CD4-positive, alpha-beta memory T cell (primary cell): ENCODE results near the gene SULF2. TPM values are rescaled to one million over a fixed set of nuclear protein-coding genes. Genes with fewer than 3 reads are reported as not detected.

ENCODE experiments used
- CTCF ChIA-PET: fragments of 350-600 bp; sonication (Branson Sonifier 250); formaldehyde crosslinking; loops from one replicate; lab custom pipeline; 2021; ENCODE audit warnings: inconsistent platforms; ENCODE audit not compliant: partially characterized antibody; lab: Charles Lee
- POLR2A ChIA-PET: fragments of 350-600 bp; sonication (Branson Sonifier 250); formaldehyde crosslinking; loops from one replicate; lab custom pipeline; 2021; ENCODE audit not compliant: partially characterized antibody; lab: Charles Lee
- DNase-seq, 5 donors: peaks; one replicate each; pipeline versions ENCODE4 v3.0.0 to v3.0.0-alpha.2; 2020 to 2022; ENCODE audit warnings: mixed read lengths in 1 of 5
- H3K27ac ChIP-seq: one replicate; pipeline ENCODE4 v1.7.0; 2013; ENCODE audit warnings: low read depth, low read length
- H3K27me3 ChIP-seq: 2 replicates; pipeline ENCODE4 v1.7.0; 2013; ENCODE audit warnings: mild to moderate bottlenecking, low read length, moderate library complexity; ENCODE audit not compliant: insufficient read depth
- H3K36me3 ChIP-seq: 2 replicates; pipeline ENCODE4 v1.7.0; 2013; ENCODE audit warnings: mild to moderate bottlenecking, low read length, moderate library complexity; ENCODE audit not compliant: insufficient read depth
- H3K4me1 ChIP-seq: 2 replicates; pipeline ENCODE4 v1.7.0; 2013; ENCODE audit warnings: mild to moderate bottlenecking, low read length, moderate library complexity; ENCODE audit not compliant: insufficient read depth
- H3K4me3 ChIP-seq, 2 donors: one replicate each; pipeline ENCODE4 v1.7.0; 2013; ENCODE audit warnings: low read length in 2 of 2, mild to moderate bottlenecking in 1 of 2
- H3K9me3 ChIP-seq, 2 donors: one replicate each; pipeline ENCODE4 v1.7.0; 2013; ENCODE audit warnings: low read length in 2 of 2, control low read depth in 1 of 2; ENCODE audit not compliant: control insufficient read depth in 1 of 2
- H3K27ac Mint-ChIP-seq, 7 donors: one replicate each; pipeline ENCODE4 v1.8.0; 2020 to 2021; ENCODE audit warnings: mixed read lengths in 7 of 7, mild to moderate bottlenecking in 6 of 7, inconsistent platforms in 3 of 7, moderate library complexity in 3 of 7
- H3K27me3 Mint-ChIP-seq, 2 donors: one replicate each; pipeline ENCODE4 v1.8.0; 2020 to 2021; ENCODE audit warnings: mixed read lengths in 2 of 2
- H3K36me3 Mint-ChIP-seq, 2 donors: one replicate each; pipeline ENCODE4 v1.8.0; 2020 to 2021; ENCODE audit warnings: mixed read lengths in 2 of 2, inconsistent platforms in 1 of 2, mild to moderate bottlenecking in 1 of 2
- H3K4me1 Mint-ChIP-seq, 4 donors: one replicate each; pipeline ENCODE4 v1.8.0; 2020 to 2021; ENCODE audit warnings: mixed read lengths in 4 of 4, mild to moderate bottlenecking in 1 of 4
- H3K4me3 Mint-ChIP-seq, 8 donors: one replicate each; pipeline ENCODE4 v1.8.0; 2020 to 2021; ENCODE audit warnings: mixed read lengths in 8 of 8, mild to moderate bottlenecking in 7 of 8, moderate library complexity in 6 of 8, inconsistent platforms in 3 of 8
- H3K9me3 Mint-ChIP-seq, 8 donors: one replicate each; pipeline ENCODE4 v1.8.0; 2020 to 2021; ENCODE audit warnings: mixed read lengths in 8 of 8, mild to moderate bottlenecking in 5 of 8, inconsistent platforms in 3 of 8, moderate library complexity in 1 of 8
- intact Hi-C: fragments of 100-400 bp; cut with micrococcal nuclease; formaldehyde crosslinking; loops from one replicate; pipeline ENCODE4 v1.15.1; 2023
- polyA plus RNA-seq, 2 donors: library from polyadenylated mRNA; unstranded; fragments of 300-500 nt; fragmentation: Illumina TruSeq; gene quantifications; one replicate each; pipeline ENCODE4 v1.2.3, GENCODE V29; 2021
- total RNA-seq, 2 experiments: library from RNA; stranded (reverse); gene quantifications; one replicate each; pipeline ENCODE4 v1.2.3, GENCODE V29; 2021

The SULF2 gene
- total and polyA plus RNA-seq, 4 experiments from 2014 or later, result 0.16 to 1.3 (median 0.55) TPM

- CTCF ChIA-PET, result no interaction called here
- H3K9me3 Mint-ChIP-seq, result no peaks in the 10 kb centered on the region
- H3K4me1 Mint-ChIP-seq, result peaks cover 8 to 21% (median 16%) of the 10 kb centered on the region in 4 donors
- H3K27ac ChIP-seq, result no peak overlapping the region
- H3K27ac Mint-ChIP-seq, result no peak overlapping the region
- DNase-seq, result no peak
- no peaks in the 10 kb centered on the region for H3K36me3 ChIP-seq
- intact Hi-C loops, result no loop called here
- H3K27me3 Mint-ChIP-seq, result no peaks in the 10 kb centered on the region
- POLR2A ChIA-PET, result interaction anchor here (0.5 kb wide), 1 partner anchor 558 kb away, joined by 3 read pairs; no protein-coding TSS in a partner anchor
- no peaks in the 10 kb centered on the region for H3K27me3 ChIP-seq
- peaks cover 14% of the 10 kb centered on the region for H3K4me1 ChIP-seq
- no peaks in the 10 kb centered on the region for H3K36me3 Mint-ChIP-seq
- H3K4me3 ChIP-seq, result no peak overlapping the region
- H3K4me3 Mint-ChIP-seq, result no peak overlapping the region
- no peaks in the 10 kb centered on the region for H3K9me3 ChIP-seq
Measured at GRCh38 chr20:47749339-47749738, 35.9 kb downstream of the SULF2 start.

DNA sequence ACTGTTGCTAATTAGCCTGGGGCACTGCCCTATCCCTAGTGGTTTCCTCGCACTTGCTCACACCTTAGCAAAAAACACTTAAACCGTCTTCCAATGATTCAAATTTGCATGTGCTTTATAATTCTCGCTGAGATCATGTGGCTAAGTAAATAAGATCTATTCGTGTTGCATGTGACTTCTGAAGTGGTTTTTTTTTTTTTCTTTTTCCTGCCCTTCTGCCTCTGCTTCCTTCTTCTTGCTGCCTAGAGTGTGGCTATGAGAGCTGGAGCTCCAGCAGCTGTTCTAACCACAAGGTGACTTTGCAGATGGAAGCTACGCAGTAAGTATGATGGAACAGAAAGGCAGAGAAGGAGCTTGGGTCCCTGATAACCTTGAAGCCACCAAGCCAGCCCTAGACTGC lies 36.5 kb downstream of the SULF2 start:
- peak overlapping the region in 3 of 7 donors; percentile 5 to 52 (median 33) for H3K27ac Mint-ChIP-seq
- H3K36me3 Mint-ChIP-seq, result no peaks in the 10 kb centered on the region
- H3K9me3 ChIP-seq, result no peaks in the 10 kb centered on the region
- H3K4me1 Mint-ChIP-seq, result peaks cover 8 to 21% (median 16%) of the 10 kb centered on the region in 4 donors
- ChIA-PET POLR2A (no interaction called here), CTCF (no interaction called here)
- DNase-seq, result no peak
- H3K27me3 ChIP-seq, result no peaks in the 10 kb centered on the region
- peaks cover 14% of the 10 kb centered on the region for H3K4me1 ChIP-seq
- intact Hi-C loops, result no loop called here
- no peaks in the 10 kb centered on the region for H3K36me3 ChIP-seq
- no peaks in the 10 kb centered on the region for H3K9me3 Mint-ChIP-seq
- no peak overlapping the region for H3K27ac ChIP-seq
- peak overlapping the region in 2 of 8 donors; percentile 3 to 60 for H3K4me3 Mint-ChIP-seq
- peaks cover 0 to under 1% of the 10 kb centered on the region in 2 donors for H3K27me3 Mint-ChIP-seq
- no peak overlapping the region for H3K4me3 ChIP-seq

- no peaks in the 10 kb centered on the region for H3K9me3 Mint-ChIP-seq
- no peak overlapping the region for H3K4me3 Mint-ChIP-seq
- H3K36me3 Mint-ChIP-seq, result no peaks in the 10 kb centered on the region
- Histone ChIP-seq H3K36me3 (no peaks in the 10 kb centered on the region), H3K4me1 (peaks cover 14% of the 10 kb centered on the region), H3K9me3 (no peaks in the 10 kb centered on the region), H3K27ac (no peak overlapping the region), H3K27me3 (no peaks in the 10 kb centered on the region), H3K4me3 (no peak overlapping the region)
- intact Hi-C loops, result no loop called here
- H3K27ac Mint-ChIP-seq, result peak overlapping the region in 2 of 7 donors; percentile 19 to 29
- DNase-seq, result no peak
- POLR2A ChIA-PET, result no interaction called here
- peaks cover 8 to 21% (median 16%) of the 10 kb centered on the region in 4 donors for H3K4me1 Mint-ChIP-seq
- CTCF ChIA-PET, result no interaction called here
- H3K27me3 Mint-ChIP-seq, result peaks cover 0 to 3% of the 10 kb centered on the region in 2 donors
Measured at GRCh38 chr20:47748069-47748468, 37.2 kb downstream of the SULF2 start.

DNA sequence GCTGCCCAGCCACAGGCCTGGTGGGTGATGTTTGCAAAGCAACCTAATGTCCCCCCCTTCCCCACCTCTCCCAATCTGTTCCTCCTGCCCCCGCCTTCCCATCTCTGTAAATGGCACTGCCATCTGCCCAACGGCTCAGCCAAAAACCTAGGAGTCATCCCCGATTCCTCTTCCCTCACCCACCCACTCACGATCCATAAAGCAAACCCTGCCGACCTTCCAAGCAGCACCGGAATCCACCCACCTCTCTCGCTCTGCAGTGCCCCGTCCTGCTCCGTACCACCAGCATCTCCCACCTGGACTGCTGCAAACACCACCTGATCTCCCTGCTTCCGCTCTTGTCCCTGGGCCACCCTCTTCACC lies 37.6 kb downstream of the SULF2 start:
- Histone ChIP-seq H3K27ac (no peak overlapping the region), H3K4me1 (peaks cover 14% of the 10 kb centered on the region), H3K4me3 (no peak overlapping the region), H3K27me3 (no peaks in the 10 kb centered on the region), H3K36me3 (no peaks in the 10 kb centered on the region), H3K9me3 (no peaks in the 10 kb centered on the region)
- Mint-ChIP-seq H3K4me3 (no peak overlapping the region), H3K36me3 (no peaks in the 10 kb centered on the region), H3K9me3 (no peaks in the 10 kb centered on the region), H3K27me3 (peaks cover 0 to 3% of the 10 kb centered on the region in 2 donors), H3K27ac (no peak overlapping the region), H3K4me1 (peaks cover 8 to 21% (median 16%) of the 10 kb centered on the region in 4 donors)
- DNase-seq, result no peak
- ChIA-PET CTCF (no interaction called here), POLR2A (no interaction called here)
- intact Hi-C loops, result no loop called here

DNA sequence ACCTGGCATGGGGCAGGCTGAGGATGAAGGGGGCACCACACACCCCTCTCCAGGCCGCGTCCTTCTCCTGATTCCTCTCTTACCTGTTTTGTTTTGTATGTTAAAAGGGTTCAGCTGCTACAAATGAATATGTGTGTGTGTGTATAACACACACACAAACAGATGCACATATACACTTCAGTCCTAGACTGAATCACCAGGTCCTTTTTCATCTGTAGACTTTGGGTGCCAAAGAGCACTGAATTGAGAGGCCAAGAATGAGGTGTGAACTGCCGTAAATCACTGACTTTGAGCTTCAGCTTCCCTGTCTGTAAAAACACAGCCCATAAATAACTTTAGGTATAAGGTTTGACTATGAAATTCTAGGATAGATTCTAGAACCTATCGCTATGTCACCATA lies 40.5 kb downstream of the SULF2 start:
- CTCF ChIA-PET, result no interaction called here
- H3K36me3 Mint-ChIP-seq, result no peaks in the 10 kb centered on the region
- intact Hi-C loops, result no loop called here
- Histone ChIP-seq H3K27ac (no peak overlapping the region), H3K27me3 (no peaks in the 10 kb centered on the region), H3K4me3 (no peak overlapping the region), H3K9me3 (no peaks in the 10 kb centered on the region), H3K4me1 (peaks cover 14% of the 10 kb centered on the region), H3K36me3 (no peaks in the 10 kb centered on the region)
- peaks cover 0 to 13% of the 10 kb centered on the region in 2 donors for H3K27me3 Mint-ChIP-seq
- no peaks in the 10 kb centered on the region for H3K9me3 Mint-ChIP-seq
- POLR2A ChIA-PET, result no interaction called here
- H3K4me1 Mint-ChIP-seq, result peaks cover 8 to 17% (median 13%) of the 10 kb centered on the region in 4 donors
- no peak overlapping the region for H3K27ac Mint-ChIP-seq
- no peak overlapping the region for H3K4me3 Mint-ChIP-seq
- DNase-seq, result no peak

- Histone ChIP-seq H3K27me3 (no peaks in the 10 kb centered on the region), H3K4me1 (peaks cover 7% of the 10 kb centered on the region), H3K9me3 (no peaks in the 10 kb centered on the region), H3K27ac (no peak overlapping the region), H3K4me3 (no peak overlapping the region), H3K36me3 (no peaks in the 10 kb centered on the region)
- intact Hi-C loops, result no loop called here
- no peak overlapping the region for H3K4me3 Mint-ChIP-seq
- H3K36me3 Mint-ChIP-seq, result no peaks in the 10 kb centered on the region
- peak overlapping the region in 1 of 7 donors; percentile 79 for H3K27ac Mint-ChIP-seq
- no peak for DNase-seq
- no peaks in the 10 kb centered on the region for H3K9me3 Mint-ChIP-seq
- ChIA-PET POLR2A (no interaction called here), CTCF (interaction anchor here (0.6 to 1.1 kb wide), 2 partner anchors 17 to 18 kb away, joined by 3 read pairs; no protein-coding TSS in a partner anchor)
- peaks cover 0 to 13% of the 10 kb centered on the region in 2 donors for H3K27me3 Mint-ChIP-seq
- H3K4me1 Mint-ChIP-seq, result peaks cover 3 to 7% (median 6%) of the 10 kb centered on the region in 4 donors
Measured at GRCh38 chr20:47743671-47744070, 41.6 kb downstream of the SULF2 start.

- no peak overlapping the region for H3K4me3 ChIP-seq
- peaks cover 0 to 2% (median 0%) of the 10 kb centered on the region in 8 donors for H3K9me3 Mint-ChIP-seq
- DNase-seq, result no peak
- no peaks in the 10 kb centered on the region for H3K27me3 ChIP-seq
- intact Hi-C loops, result no loop called here
- POLR2A ChIA-PET, result no interaction called here
- no peak overlapping the region for H3K27ac ChIP-seq
- peaks cover 0 to 13% of the 10 kb centered on the region in 2 donors for H3K27me3 Mint-ChIP-seq
- peak overlapping the region in 2 of 7 donors; percentile 52 for H3K27ac Mint-ChIP-seq
- H3K4me1 Mint-ChIP-seq, result no peaks in the 10 kb centered on the region
- H3K4me1 ChIP-seq, result no peaks in the 10 kb centered on the region
- CTCF ChIA-PET, result no interaction called here
- H3K36me3 ChIP-seq, result no peaks in the 10 kb centered on the region
- H3K4me3 Mint-ChIP-seq, result no peak overlapping the region
- H3K9me3 ChIP-seq, result no peaks in the 10 kb centered on the region
- no peaks in the 10 kb centered on the region for H3K36me3 Mint-ChIP-seq
Measured at GRCh38 chr20:47741669-47742608, 43.3 kb downstream of the SULF2 start.
